Sigmoid colon (tissue), 4 donors: ENCODE measurements around the gene TPSD1.

Experiments
- EP300 ChIP-seq, 4 donors: sonication (generic); formaldehyde crosslinking; IDR thresholded peaks; one replicate each; pipeline ENCODE4 v1.6.1; 2017; ENCODE audit warnings: antibody characterized with exemption in 4 of 4
- POLR2A ChIP-seq, 2 donors: fragments of 450-650 bp; IDR thresholded peaks; one replicate each; pipeline ENCODE4 v1.6.1; 2016; ENCODE audit warnings: antibody characterized with exemption in 2 of 2, mild to moderate bottlenecking in 2 of 2, moderate library complexity in 2 of 2
- POLR2AphosphoS5 ChIP-seq, 4 donors: sonication (generic); formaldehyde crosslinking; IDR thresholded peaks; one replicate each; pipeline ENCODE4 v1.6.1; 2017; ENCODE audit warnings: antibody characterized with exemption in 4 of 4
- TF ChIP-seq, protein P1 (sequence below), 4 experiments: fragments of 450-650 bp in 3 of 4; fragments of 200-600 bp in 1 of 4; IDR thresholded peaks; one replicate each; pipeline ENCODE4 v1.5.1; 2016 to 2019; ENCODE audit warnings: antibody characterized with exemption in 4 of 4, mild to moderate bottlenecking in 3 of 4, moderate library complexity in 2 of 4

DNA sequence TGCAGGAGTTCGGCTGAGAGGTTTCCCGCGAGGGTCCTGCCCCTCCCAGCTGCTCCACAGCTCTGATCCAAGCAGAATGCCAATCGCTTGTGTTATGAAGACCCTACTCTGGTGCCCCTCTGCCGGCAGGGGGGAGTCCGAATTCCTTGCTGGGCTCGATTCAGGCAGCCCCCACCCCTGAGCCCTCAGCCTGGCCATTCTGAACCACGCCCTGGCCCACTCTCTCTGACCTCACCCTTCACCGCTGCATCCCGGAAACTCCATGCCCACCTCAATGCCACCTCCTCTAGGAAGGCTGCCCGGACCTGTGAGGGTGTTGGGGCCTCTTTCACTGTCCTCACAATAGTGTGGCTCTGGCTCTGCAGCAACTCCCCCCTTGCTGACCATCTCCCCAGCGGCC, 45.7 kb downstream of the TPSD1 start:
- TF ChIP-seq, protein P1, sequence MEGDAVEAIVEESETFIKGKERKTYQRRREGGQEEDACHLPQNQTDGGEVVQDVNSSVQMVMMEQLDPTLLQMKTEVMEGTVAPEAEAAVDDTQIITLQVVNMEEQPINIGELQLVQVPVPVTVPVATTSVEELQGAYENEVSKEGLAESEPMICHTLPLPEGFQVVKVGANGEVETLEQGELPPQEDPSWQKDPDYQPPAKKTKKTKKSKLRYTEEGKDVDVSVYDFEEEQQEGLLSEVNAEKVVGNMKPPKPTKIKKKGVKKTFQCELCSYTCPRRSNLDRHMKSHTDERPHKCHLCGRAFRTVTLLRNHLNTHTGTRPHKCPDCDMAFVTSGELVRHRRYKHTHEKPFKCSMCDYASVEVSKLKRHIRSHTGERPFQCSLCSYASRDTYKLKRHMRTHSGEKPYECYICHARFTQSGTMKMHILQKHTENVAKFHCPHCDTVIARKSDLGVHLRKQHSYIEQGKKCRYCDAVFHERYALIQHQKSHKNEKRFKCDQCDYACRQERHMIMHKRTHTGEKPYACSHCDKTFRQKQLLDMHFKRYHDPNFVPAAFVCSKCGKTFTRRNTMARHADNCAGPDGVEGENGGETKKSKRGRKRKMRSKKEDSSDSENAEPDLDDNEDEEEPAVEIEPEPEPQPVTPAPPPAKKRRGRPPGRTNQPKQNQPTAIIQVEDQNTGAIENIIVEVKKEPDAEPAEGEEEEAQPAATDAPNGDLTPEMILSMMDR (IDR thresholded peaks at IDR 0.05), result no peak
- no peak for TF ChIP-seq POLR2AphosphoS5 (IDR thresholded peaks at IDR 0.05)
- no peak for TF ChIP-seq EP300 (IDR thresholded peaks at IDR 0.05)
- no peak for TF ChIP-seq POLR2A (IDR thresholded peaks at IDR 0.05)
